ENCODE measurements around the gene NSF. TPM values are rescaled to one million over a fixed set of nuclear protein-coding genes. Genes with fewer than 3 reads are reported as not detected.
"Not testable (repeated sequence)": the region's sequence is repeated elsewhere in the genome, so short reads cannot be mapped to it uniquely, and the experiment has no call there.

NSF gene
- total RNA-seq, 4 donors from 2014 or later, result 18.1 to 51.3 (median 47.0) TPM

- DNase-seq; H3K4me1 ChIP-seq; intact Hi-C loops (cut with DNase I; ENCODE audit: low total_unique reads); H3K4me3 ChIP-seq; H3K27ac ChIP-seq; in situ Hi-C loops (cut with MboI; ENCODE audit: low pct_ligation_motif_present in 1 of 4, low pct_unique_long_range_greater_than_20kb in 1 of 4, low sequenced_read_pairs in 3 of 4); H3K36me3 ChIP-seq; H3K27me3 ChIP-seq; H3K9me3 ChIP-seq: not testable (repeated sequence)
- WGBS, 2 donors (ENCODE audit: low coverage in 1 of 2), result no CpG with 5 or more reads among the region's 4 CpGs
Measured at GRCh38 chr17:46659702-46660101, 69.2 kb downstream of the NSF start.

GRCh38 chr17:46663123-46663522 lies 72.7 kb downstream of the NSF start:
- in situ Hi-C loops (cut with MboI; ENCODE audit: low pct_ligation_motif_present in 1 of 4, low pct_unique_long_range_greater_than_20kb in 1 of 4, low sequenced_read_pairs in 3 of 4), result not testable (repeated sequence)

DNA sequence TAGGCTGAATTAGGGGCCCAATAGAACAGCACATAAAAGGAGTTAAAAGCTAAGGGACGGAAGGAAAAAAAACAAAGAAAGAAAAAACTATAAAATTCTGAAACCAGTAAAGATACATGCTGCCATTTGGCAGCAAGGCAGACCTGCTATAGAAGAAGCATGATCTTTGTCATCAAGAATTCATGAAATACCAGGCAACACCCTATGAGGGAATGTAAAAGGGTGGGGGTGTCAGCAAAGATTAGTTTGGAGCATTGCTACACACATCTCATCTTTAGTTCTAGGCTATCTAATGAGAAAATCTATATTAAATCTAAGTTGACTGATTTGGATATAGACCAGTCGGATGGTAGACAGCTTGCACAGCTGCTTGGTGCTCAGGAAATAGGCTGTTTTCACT lies 73.1 kb downstream of the NSF start:
- intact Hi-C loops (cut with DNase I; ENCODE audit: low total_unique reads); in situ Hi-C loops (cut with MboI; ENCODE audit: low pct_ligation_motif_present in 1 of 4, low pct_unique_long_range_greater_than_20kb in 1 of 4, low sequenced_read_pairs in 3 of 4); H3K27ac ChIP-seq; H3K36me3 ChIP-seq; H3K4me1 ChIP-seq; H3K9me3 ChIP-seq; H3K4me3 ChIP-seq; H3K27me3 ChIP-seq; DNase-seq: not testable (repeated sequence)
- WGBS, 2 donors (ENCODE audit: low coverage in 1 of 2), result no CpG with 5 or more reads among the region's 2 CpGs

More at GRCh38 chr17:46663123-46663522, 72.7 kb downstream of the NSF start:
- H3K36me3 ChIP-seq; H3K9me3 ChIP-seq; H3K4me1 ChIP-seq; intact Hi-C loops (cut with DNase I; ENCODE audit: low total_unique reads); H3K27me3 ChIP-seq; H3K4me3 ChIP-seq; H3K27ac ChIP-seq; DNase-seq: not testable (repeated sequence)
- WGBS, 2 donors (ENCODE audit: low coverage in 1 of 2), result no CpG with 5 or more reads among the region's 1 CpG

GRCh38 chr17:46665969-46666368 lies 75.5 kb downstream of the NSF start:
- H3K4me1 ChIP-seq; DNase-seq; H3K27me3 ChIP-seq; intact Hi-C loops (cut with DNase I; ENCODE audit: low total_unique reads); H3K9me3 ChIP-seq; H3K4me3 ChIP-seq; H3K27ac ChIP-seq; in situ Hi-C loops (cut with MboI; ENCODE audit: low pct_ligation_motif_present in 1 of 4, low pct_unique_long_range_greater_than_20kb in 1 of 4, low sequenced_read_pairs in 3 of 4); H3K36me3 ChIP-seq: not testable (repeated sequence)
- 89% methylated on average over 4 of the region's 5 CpGs; no CpG with 5 or more reads in 1 of the 2 donors for WGBS, 2 donors (ENCODE audit: low coverage in 1 of 2)

GRCh38 chr17:46670789-46671188 lies 80.3 kb downstream of the NSF start:
- H3K4me3 ChIP-seq; intact Hi-C loops (cut with DNase I; ENCODE audit: low total_unique reads); H3K36me3 ChIP-seq; DNase-seq; H3K27ac ChIP-seq; H3K4me1 ChIP-seq; H3K27me3 ChIP-seq; in situ Hi-C loops (cut with MboI; ENCODE audit: low pct_ligation_motif_present in 1 of 4, low pct_unique_long_range_greater_than_20kb in 1 of 4, low sequenced_read_pairs in 3 of 4); H3K9me3 ChIP-seq: not testable (repeated sequence)
- WGBS, 2 donors (ENCODE audit: low coverage in 1 of 2), result no CpG with 5 or more reads among the region's 4 CpGs

DNA sequence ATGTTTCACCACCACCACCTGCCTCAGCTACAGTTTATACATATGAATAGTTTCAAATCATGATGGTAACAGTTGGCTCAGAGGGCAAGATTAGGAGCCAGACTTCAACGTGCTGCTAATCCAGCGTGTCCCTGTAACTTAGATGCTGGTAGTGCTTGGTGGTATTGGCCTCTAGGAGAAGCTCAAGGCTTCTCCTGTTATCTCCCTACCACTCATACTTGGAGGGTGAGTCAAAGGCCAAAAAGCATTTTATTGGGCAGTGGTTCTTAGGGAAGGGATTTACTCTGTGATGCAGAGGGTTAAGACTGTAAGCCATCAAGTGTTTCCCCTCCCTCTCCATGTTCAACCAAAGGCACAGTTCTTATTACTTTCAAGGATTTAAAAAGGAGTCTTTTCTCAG lies 82.3 kb downstream of the NSF start:
- H3K4me1 ChIP-seq; in situ Hi-C loops (cut with MboI; ENCODE audit: low pct_ligation_motif_present in 1 of 4, low pct_unique_long_range_greater_than_20kb in 1 of 4, low sequenced_read_pairs in 3 of 4); DNase-seq; H3K4me3 ChIP-seq; H3K27ac ChIP-seq; H3K27me3 ChIP-seq; intact Hi-C loops (cut with DNase I; ENCODE audit: low total_unique reads); H3K36me3 ChIP-seq; H3K9me3 ChIP-seq: not testable (repeated sequence)
- WGBS, 2 donors (ENCODE audit: low coverage in 1 of 2), result no CpG with 5 or more reads among the region's 2 CpGs

DNA sequence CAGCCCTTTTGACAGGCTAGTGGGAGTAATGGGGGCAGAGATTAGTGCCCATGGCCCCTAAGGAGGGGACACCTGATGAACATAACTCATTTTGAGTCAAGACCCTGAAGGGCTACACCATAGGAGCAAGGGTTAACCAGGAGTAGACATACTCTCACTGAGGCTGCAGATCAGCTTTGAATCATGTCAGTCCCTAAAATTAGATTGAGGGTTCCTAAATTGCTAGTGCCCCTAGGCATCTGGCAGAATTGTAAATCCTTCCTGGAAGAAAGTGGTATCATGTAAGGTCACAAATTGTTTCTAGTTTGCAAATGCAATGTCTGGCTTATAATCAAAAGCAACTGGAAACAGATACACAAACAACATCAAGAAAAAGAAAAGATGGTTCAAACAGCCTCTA lies 87.3 kb downstream of the NSF start:
- H3K27ac ChIP-seq; H3K36me3 ChIP-seq; DNase-seq; H3K4me1 ChIP-seq; H3K27me3 ChIP-seq; H3K9me3 ChIP-seq; intact Hi-C loops (cut with DNase I; ENCODE audit: low total_unique reads); H3K4me3 ChIP-seq; in situ Hi-C loops (cut with MboI; ENCODE audit: low pct_ligation_motif_present in 1 of 4, low pct_unique_long_range_greater_than_20kb in 1 of 4, low sequenced_read_pairs in 3 of 4): not testable (repeated sequence)

DNA sequence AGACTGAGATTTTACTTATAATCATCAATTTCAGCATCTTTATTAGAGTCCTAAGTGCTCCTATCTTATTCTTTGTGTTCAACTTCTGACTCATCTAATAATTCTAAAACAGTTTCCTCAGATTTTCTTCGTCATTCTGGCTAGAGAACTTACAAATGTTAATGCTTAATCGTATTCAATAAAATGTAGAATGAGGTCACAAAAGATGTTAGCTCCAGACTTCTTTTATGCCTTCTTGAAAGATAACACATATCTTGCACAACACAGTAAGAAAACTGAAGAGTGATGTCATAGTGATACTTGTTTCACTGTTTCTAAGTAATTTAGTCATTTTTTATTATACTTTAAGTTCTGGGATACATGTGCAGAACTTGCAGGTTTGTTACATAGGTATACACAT lies 93.2 kb downstream of the NSF start:
- WGBS, 2 donors (ENCODE audit: low coverage in 1 of 2), result no CpG with 5 or more reads among the region's 2 CpGs

DNA sequence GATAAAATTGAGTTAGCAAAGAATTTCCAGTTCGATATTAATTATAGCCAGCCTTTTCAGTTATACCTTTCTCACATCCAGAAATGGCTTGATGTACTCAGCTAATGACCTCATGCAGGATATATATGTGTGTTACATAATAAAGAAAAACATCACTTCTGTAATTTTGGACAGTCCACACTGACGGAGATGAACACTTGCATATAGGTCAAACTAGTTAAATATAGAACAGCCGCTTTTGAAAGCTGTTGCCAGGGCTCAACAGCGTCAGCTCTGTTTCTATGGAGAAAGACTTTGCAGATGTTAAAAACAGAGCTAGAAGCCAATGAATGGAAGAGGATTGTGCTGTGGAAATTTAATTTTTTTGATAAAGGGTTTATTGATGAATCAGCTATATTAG lies 94.8 kb downstream of the NSF start:
- H3K27ac ChIP-seq; H3K4me3 ChIP-seq; DNase-seq; H3K9me3 ChIP-seq; H3K36me3 ChIP-seq; H3K27me3 ChIP-seq; intact Hi-C loops (cut with DNase I; ENCODE audit: low total_unique reads); H3K4me1 ChIP-seq; in situ Hi-C loops (cut with MboI; ENCODE audit: low pct_ligation_motif_present in 1 of 4, low pct_unique_long_range_greater_than_20kb in 1 of 4, low sequenced_read_pairs in 3 of 4): not testable (repeated sequence)
- WGBS, 2 donors (ENCODE audit: low coverage in 1 of 2), result 72% methylated on average over 2 of the region's 4 CpGs; no CpG with 5 or more reads in 1 of the 2 donors

More for the DNA sequence above, 93.2 kb downstream of the NSF start:
- H3K4me1 ChIP-seq; H3K4me3 ChIP-seq; in situ Hi-C loops (cut with MboI; ENCODE audit: low pct_ligation_motif_present in 1 of 4, low pct_unique_long_range_greater_than_20kb in 1 of 4, low sequenced_read_pairs in 3 of 4); H3K36me3 ChIP-seq; H3K9me3 ChIP-seq; DNase-seq; H3K27ac ChIP-seq; intact Hi-C loops (cut with DNase I; ENCODE audit: low total_unique reads); H3K27me3 ChIP-seq: not testable (repeated sequence)

DNA sequence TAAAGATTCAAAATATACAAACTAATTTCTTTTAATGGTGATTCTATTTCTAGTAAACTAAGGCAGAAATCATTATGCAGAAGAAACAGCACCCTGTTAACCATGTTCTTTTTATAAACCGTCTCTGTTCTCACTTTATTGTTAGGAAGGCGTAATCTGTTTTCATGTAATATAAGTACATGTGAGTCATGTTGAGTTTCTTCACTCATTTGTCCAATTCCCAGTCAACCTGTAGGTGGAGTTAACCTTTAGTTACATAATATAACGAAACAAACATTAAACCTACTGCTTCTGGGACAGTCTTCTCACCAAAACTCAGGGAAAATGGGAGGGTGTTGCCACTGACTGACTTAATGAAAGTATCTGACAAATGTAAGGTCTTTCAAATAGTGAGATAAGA lies 101.7 kb downstream of the NSF start:
- H3K4me1 ChIP-seq; H3K36me3 ChIP-seq; H3K27me3 ChIP-seq; H3K27ac ChIP-seq; in situ Hi-C loops (cut with MboI; ENCODE audit: low pct_ligation_motif_present in 1 of 4, low pct_unique_long_range_greater_than_20kb in 1 of 4, low sequenced_read_pairs in 3 of 4); H3K4me3 ChIP-seq; intact Hi-C loops (cut with DNase I; ENCODE audit: low total_unique reads); H3K9me3 ChIP-seq; DNase-seq: not testable (repeated sequence)
- WGBS, 2 donors (ENCODE audit: low coverage in 1 of 2), result 63% methylated on average over 1 of the region's 3 CpGs; no CpG with 5 or more reads in 1 of the 2 donors

GRCh38 chr17:46693283-46693682 lies 102.8 kb downstream of the NSF start:
- H3K4me1 ChIP-seq; H3K27me3 ChIP-seq; H3K36me3 ChIP-seq; H3K27ac ChIP-seq; H3K9me3 ChIP-seq; DNase-seq; in situ Hi-C loops (cut with MboI; ENCODE audit: low pct_ligation_motif_present in 1 of 4, low pct_unique_long_range_greater_than_20kb in 1 of 4, low sequenced_read_pairs in 3 of 4); intact Hi-C loops (cut with DNase I; ENCODE audit: low total_unique reads); H3K4me3 ChIP-seq: not testable (repeated sequence)
- 84 to 100% methylated on average over 2 to 3 of the region's 3 CpGs for WGBS, 2 donors (ENCODE audit: low coverage in 1 of 2)

All from transverse colon (tissue), 4 donors.